GM12872 (cell line): ENCODE results near the gene CDH6.

ENCODE experiments used
- TF ChIP-seq, protein P1 (sequence below): IDR thresholded peaks from 3 replicates; pipeline ENCODE4 v1.5.1; 2011; ENCODE audit warnings: low read depth, mild to moderate bottlenecking, low read length, moderate library complexity; ENCODE audit not compliant: insufficient read depth

Gene CDH6

DNA sequence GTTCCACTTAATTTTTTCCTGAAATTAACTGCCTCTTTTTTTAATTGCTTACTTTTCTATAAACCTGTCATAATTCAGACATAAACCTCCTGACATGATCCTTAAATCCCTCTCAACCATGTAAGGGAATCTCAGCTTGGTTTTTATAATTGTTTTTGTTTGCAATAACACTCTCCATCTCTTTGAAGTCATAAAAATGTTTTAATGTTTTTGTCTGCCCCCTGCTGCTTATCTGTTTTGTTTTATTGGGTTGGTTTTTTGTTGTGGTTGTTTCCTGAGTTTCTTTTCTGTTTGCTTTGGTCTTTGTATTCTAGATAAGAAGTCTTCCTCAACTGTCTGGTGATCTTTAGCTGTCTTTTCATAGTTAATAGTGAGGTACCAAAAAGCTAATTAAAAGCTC, 142.0 kb downstream of the CDH6 start:
- TF ChIP-seq, protein P1, sequence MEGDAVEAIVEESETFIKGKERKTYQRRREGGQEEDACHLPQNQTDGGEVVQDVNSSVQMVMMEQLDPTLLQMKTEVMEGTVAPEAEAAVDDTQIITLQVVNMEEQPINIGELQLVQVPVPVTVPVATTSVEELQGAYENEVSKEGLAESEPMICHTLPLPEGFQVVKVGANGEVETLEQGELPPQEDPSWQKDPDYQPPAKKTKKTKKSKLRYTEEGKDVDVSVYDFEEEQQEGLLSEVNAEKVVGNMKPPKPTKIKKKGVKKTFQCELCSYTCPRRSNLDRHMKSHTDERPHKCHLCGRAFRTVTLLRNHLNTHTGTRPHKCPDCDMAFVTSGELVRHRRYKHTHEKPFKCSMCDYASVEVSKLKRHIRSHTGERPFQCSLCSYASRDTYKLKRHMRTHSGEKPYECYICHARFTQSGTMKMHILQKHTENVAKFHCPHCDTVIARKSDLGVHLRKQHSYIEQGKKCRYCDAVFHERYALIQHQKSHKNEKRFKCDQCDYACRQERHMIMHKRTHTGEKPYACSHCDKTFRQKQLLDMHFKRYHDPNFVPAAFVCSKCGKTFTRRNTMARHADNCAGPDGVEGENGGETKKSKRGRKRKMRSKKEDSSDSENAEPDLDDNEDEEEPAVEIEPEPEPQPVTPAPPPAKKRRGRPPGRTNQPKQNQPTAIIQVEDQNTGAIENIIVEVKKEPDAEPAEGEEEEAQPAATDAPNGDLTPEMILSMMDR, result no peak

DNA sequence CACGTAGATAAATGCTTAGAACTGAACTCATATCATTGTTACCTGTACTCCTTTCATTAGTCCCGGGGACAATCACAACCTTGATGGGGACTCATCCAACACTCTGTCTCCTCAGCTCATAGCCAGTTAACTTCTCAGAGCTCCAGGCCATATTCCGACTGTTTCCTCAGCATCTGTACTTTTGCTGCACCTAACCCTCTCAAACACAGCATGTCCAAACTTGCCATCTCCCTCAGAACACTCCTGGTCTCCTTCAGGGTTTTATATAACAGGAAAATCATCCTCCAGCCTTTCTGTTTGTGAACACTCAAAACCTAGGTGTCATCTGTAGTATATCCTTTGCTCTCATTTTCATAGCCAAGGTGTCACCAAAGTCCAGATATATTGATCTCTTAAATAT, 150.5 kb downstream of the CDH6 start:
- TF ChIP-seq, protein P1, result no peak

DNA sequence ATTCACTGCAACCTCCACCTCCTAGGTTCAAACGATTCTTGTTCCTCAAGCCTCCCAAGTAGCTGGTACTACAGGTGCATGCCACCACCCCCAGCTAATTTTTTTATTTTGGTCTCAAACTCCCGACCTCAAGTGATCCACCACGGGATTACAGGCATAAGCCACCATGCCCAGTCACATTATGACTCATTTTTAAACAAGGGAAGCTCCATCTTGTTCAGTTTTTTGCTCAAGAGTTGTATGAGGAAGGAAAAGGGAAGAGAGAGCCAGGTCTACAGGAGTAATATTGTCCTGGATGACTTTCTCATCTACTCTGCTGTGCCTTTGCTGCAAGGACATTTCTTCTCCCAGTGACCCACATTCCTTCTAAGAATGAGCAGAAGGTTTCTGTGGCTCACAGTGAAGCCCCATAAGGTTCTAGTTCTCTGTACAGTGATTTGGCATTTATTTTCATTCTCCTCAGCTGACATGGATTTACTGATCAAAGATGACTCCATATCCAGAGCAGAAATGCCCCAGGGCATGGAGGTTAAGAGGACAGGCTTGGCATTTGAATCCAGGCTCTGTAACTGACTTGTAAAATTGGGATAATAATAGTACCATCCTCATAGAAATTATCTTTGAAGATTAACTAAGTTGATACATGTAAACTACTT, 153.5 kb downstream of the CDH6 start:
- TF ChIP-seq, protein P1, result no peak

DNA sequence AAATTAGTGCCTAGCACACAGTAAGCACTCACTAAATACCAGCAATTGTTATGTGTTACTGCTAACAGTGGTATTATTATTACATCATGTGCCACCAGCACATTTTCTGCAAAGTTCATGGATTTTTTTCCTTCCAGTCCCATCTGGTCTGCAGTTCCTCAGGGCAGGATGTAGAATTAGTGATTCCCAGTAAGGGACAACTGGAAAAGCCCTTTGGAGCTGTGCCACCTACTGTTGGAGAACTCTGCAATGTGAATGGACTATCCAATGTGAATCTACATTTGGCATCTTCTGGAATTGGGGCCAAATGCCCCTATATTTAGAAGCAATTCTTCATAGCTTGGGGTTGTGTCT, 154.0 kb downstream of the CDH6 start:
- TF ChIP-seq, protein P1, result no peak

DNA sequence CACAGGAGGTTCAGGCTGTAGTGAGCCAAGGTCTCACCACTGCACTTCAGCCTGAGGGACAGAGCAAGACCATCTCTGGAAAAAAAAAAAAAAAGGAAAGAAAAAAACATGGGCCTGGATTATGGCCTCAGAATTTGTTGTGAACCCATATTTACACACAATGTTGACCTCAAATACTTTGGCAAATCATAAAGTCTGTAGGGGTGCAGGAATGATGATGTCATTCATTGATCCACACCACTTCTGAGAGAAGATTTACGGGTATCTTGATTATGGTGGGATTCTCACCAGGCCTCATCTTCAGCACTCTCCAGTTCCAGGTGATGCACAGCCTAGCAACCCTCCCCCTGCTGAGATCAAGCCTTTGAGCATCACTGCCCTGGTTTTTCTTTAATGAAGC, 156.9 kb downstream of the CDH6 start:
- TF ChIP-seq, protein P1, result no peak

DNA sequence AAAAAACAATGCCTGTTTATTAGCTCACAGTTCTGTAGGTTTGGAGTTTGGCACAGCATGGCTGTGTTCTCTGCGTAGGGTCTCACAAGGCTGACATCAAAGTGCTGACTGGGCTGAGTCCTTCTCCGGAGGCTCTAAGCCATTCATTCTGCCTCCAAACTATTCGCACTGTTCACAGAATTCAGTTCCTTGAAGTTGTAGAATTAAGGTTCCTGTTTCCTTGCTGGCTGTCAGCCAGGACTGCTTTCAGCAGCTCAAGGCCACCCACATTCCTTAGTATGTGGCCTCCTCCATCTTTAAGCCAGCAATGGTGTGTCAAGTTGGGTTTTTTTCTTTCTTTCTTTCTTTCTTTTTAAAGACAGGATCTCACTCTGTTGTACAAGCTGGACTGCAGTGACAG, 161.9 kb downstream of the CDH6 start:
- TF ChIP-seq, protein P1, result no peak

DNA sequence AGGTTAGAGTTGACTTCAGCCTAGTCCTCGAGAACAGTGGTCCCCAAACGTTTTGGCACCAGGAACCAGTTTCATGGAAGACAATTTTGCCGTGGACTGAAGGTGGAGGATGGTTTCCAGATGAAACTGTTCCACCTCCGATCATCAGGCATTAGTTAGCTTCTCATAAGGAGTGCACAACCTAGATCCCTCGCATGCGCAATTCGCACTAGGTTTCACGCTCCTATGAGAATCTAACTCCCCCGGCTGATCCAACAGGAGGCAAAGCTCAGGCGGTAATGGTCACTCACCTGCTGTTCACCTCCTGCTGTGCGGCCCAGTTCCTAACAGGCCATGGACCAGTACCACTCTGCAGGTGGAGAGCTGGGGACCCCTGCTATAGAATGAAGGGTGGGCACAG, 163.6 kb downstream of the CDH6 start:
- TF ChIP-seq, protein P1, result no peak
